ENCODE results near the gene CDC42EP5.
"Not testable (repeated sequence)": the region's sequence is repeated elsewhere in the genome, so short reads cannot be mapped to it uniquely, and the experiment has no call there.

- not testable (repeated sequence) for TF ChIP-seq CTCF, POLR2AphosphoS5, EP300 (IDR thresholded peaks at IDR 0.05)
These were observed 22.2 kb upstream of the CDC42EP5 start for GRCh38 chr19:54495284-54495683.
